Measurements from ENCODE around the gene DHRS7B. TPM values are rescaled to one million over a fixed set of nuclear protein-coding genes. Genes with fewer than 3 reads are reported as not detected.

Gene DHRS7B
- total and polyA plus RNA-seq, 2 donors (not counting 1 experiment from before 2014, with no cell fraction given), result 15.5 to 21.5 TPM

- Histone ChIP-seq H3K4me3 (replicated peaks in 1 of 4; ENCODE audit: control extremely low read depth in 1 of 4, insufficient read depth in 1 of 4, low read depth in 3 of 4, low read length in 4 of 4) (no peak overlapping the region), H3K4me1 (ENCODE audit: control insufficient read depth, extremely low read depth, insufficient read depth, low read length) (no peaks in the 10 kb centered on the region), H3K9me3 (ENCODE audit: control insufficient read depth, insufficient read depth, low read depth, low read length) (no peaks in the 10 kb centered on the region), H3K9ac (ENCODE audit: insufficient read depth, low read length) (no peak overlapping the region), H3K79me2 (ENCODE audit: control insufficient read depth, insufficient read depth, low read length) (no peaks in the 10 kb centered on the region), H3K27me3 (ENCODE audit: control insufficient read depth, insufficient read depth, low read length) (no peaks in the 10 kb centered on the region), H3K4me2 (ENCODE audit: extremely low read depth, insufficient read depth, low read length) (no peak overlapping the region), H3K36me3 (ENCODE audit: control insufficient read depth, insufficient read depth, low read length) (no peaks in the 10 kb centered on the region), H3K27ac (ENCODE audit: insufficient read depth, low read length) (no peak overlapping the region), H2AFZ (ENCODE audit: low read length) (no peak overlapping the region), H4K20me1 (ENCODE audit: control insufficient read depth, extremely low read depth, insufficient read depth, low read length) (no peaks in the 10 kb centered on the region)
- DNase-seq (ENCODE audit: low read depth in 2 of 2), result peak in 1 of 2 donors; percentile 19
- peak in 1 of 2 donors; percentile 8 for TF ChIP-seq CTCF (conservative IDR thresholded peaks at IDR 0.05 in 1 of 2, IDR thresholded peaks at IDR 0.05 in 1 of 2; ENCODE audit: low read depth in 1 of 2, low read length in 2 of 2)
- no peak for TF ChIP-seq EZH2 (IDR thresholded peaks at IDR 0.05; ENCODE audit: low read length, missing control alignments)
Observed at GRCh38 chr17:21090902-21091618, 35.7 kb upstream of the DHRS7B start.

GRCh38 chr17:21094298-21094704 is 32.5 kb upstream of the DHRS7B start:
- DNase-seq (ENCODE audit: low read depth in 2 of 2), result no peak
- TF ChIP-seq CTCF (conservative IDR thresholded peaks at IDR 0.05 in 1 of 2, IDR thresholded peaks at IDR 0.05 in 1 of 2; ENCODE audit: low read depth in 1 of 2, low read length in 2 of 2), result no peak
- no peak for TF ChIP-seq EZH2 (IDR thresholded peaks at IDR 0.05; ENCODE audit: low read length, missing control alignments)
- H3K4me2 ChIP-seq (ENCODE audit: extremely low read depth, insufficient read depth, low read length), result no peak overlapping the region

GRCh38 chr17:21095735-21096134 is 31.0 kb upstream of the DHRS7B start:
- no peak overlapping the region for H3K4me2 ChIP-seq (ENCODE audit: extremely low read depth, insufficient read depth, low read length)
- no peak overlapping the region for H3K27ac ChIP-seq (ENCODE audit: insufficient read depth, low read length)

More at GRCh38 chr17:21094298-21094704, 32.5 kb upstream of the DHRS7B start:
- no peaks in the 10 kb centered on the region for H3K9me3 ChIP-seq (ENCODE audit: control insufficient read depth, insufficient read depth, low read depth, low read length)
- no peaks in the 10 kb centered on the region for H3K27me3 ChIP-seq (ENCODE audit: control insufficient read depth, insufficient read depth, low read length)
- no peak overlapping the region for H3K9ac ChIP-seq (ENCODE audit: insufficient read depth, low read length)
- no peak overlapping the region for H2AFZ ChIP-seq (ENCODE audit: low read length)
- peaks cover 2% of the 10 kb centered on the region for H3K4me1 ChIP-seq (ENCODE audit: control insufficient read depth, extremely low read depth, insufficient read depth, low read length)
- H3K79me2 ChIP-seq (ENCODE audit: control insufficient read depth, insufficient read depth, low read length), result no peaks in the 10 kb centered on the region
- H3K36me3 ChIP-seq (ENCODE audit: control insufficient read depth, insufficient read depth, low read length), result no peaks in the 10 kb centered on the region
- H3K27ac ChIP-seq (ENCODE audit: insufficient read depth, low read length), result no peak overlapping the region
- no peaks in the 10 kb centered on the region for H4K20me1 ChIP-seq (ENCODE audit: control insufficient read depth, extremely low read depth, insufficient read depth, low read length)
- no peak overlapping the region for H3K4me3 ChIP-seq (replicated peaks in 1 of 4; ENCODE audit: control extremely low read depth in 1 of 4, insufficient read depth in 1 of 4, low read depth in 3 of 4, low read length in 4 of 4)

More at GRCh38 chr17:21095735-21096134, 31.0 kb upstream of the DHRS7B start:
- Histone ChIP-seq H3K27me3 (ENCODE audit: control insufficient read depth, insufficient read depth, low read length) (no peaks in the 10 kb centered on the region), H3K4me1 (ENCODE audit: control insufficient read depth, extremely low read depth, insufficient read depth, low read length) (peaks cover 2% of the 10 kb centered on the region), H4K20me1 (ENCODE audit: control insufficient read depth, extremely low read depth, insufficient read depth, low read length) (no peaks in the 10 kb centered on the region), H3K4me3 (replicated peaks in 1 of 4; ENCODE audit: control extremely low read depth in 1 of 4, insufficient read depth in 1 of 4, low read depth in 3 of 4, low read length in 4 of 4) (no peak overlapping the region), H3K36me3 (ENCODE audit: control insufficient read depth, insufficient read depth, low read length) (no peaks in the 10 kb centered on the region), H3K79me2 (ENCODE audit: control insufficient read depth, insufficient read depth, low read length) (no peaks in the 10 kb centered on the region), H2AFZ (ENCODE audit: low read length) (no peak overlapping the region), H3K9me3 (ENCODE audit: control insufficient read depth, insufficient read depth, low read depth, low read length) (no peaks in the 10 kb centered on the region), H3K9ac (ENCODE audit: insufficient read depth, low read length) (no peak overlapping the region)
- DNase-seq (ENCODE audit: low read depth in 2 of 2), result no peak
- TF ChIP-seq CTCF (conservative IDR thresholded peaks at IDR 0.05 in 1 of 2, IDR thresholded peaks at IDR 0.05 in 1 of 2; ENCODE audit: low read depth in 1 of 2, low read length in 2 of 2) (no peak), EZH2 (IDR thresholded peaks at IDR 0.05; ENCODE audit: low read length, missing control alignments) (no peak)
